DMS153 (cell line): ENCODE results near the gene GRAMD1B.
A peak's percentile ranks its signal among the peaks of the same experiment; 100 is the strongest.

Experiments
- DNase-seq: peaks from one replicate; lab custom pipeline; 2025; lab: John Stamatoyannopoulos, UW

GRAMD1B gene

GRCh38 chr11:123588117-123588863 lies 158.2 kb downstream of the GRAMD1B start:
- no peak for DNase-seq

- DNase-seq, result no peak
Measured at GRCh38 chr11:123588864-123589262, 158.8 kb downstream of the GRAMD1B start.

GRCh38 chr11:123590296-123590912 lies 160.3 kb downstream of the GRAMD1B start:
- DNase-seq, result no peak

- DNase-seq, result no peak
Measured at GRCh38 chr11:123593570-123593969, 163.5 kb downstream of the GRAMD1B start.

- no peak for DNase-seq
Measured at GRCh38 chr11:123594188-123594901, 164.3 kb downstream of the GRAMD1B start.

- no peak for DNase-seq
Measured at GRCh38 chr11:123594921-123595320, 164.9 kb downstream of the GRAMD1B start.

- DNase-seq, result no peak
Measured at GRCh38 chr11:123597859-123598258, 167.8 kb downstream of the GRAMD1B start.

GRCh38 chr11:123601136-123601535 lies 171.1 kb downstream of the GRAMD1B start:
- no peak for DNase-seq

GRCh38 chr11:123601743-123602142 lies 171.7 kb downstream of the GRAMD1B start:
- DNase-seq, result no peak

- DNase-seq, result no peak
Measured at GRCh38 chr11:123603666-123604065, 173.6 kb downstream of the GRAMD1B start.

- no peak for DNase-seq
Measured at GRCh38 chr11:123607781-123608180, 177.7 kb downstream of the GRAMD1B start.

GRCh38 chr11:123608371-123608770 lies 178.3 kb downstream of the GRAMD1B start:
- DNase-seq, result no peak

GRCh38 chr11:123608945-123609344 lies 178.9 kb downstream of the GRAMD1B start:
- no peak for DNase-seq

GRCh38 chr11:123611698-123612097 lies 181.6 kb downstream of the GRAMD1B start:
- DNase-seq, result no peak

GRCh38 chr11:123616505-123617198 lies 186.6 kb downstream of the GRAMD1B start:
- DNase-seq, result no peak

- DNase-seq, result no peak
Measured at GRCh38 chr11:123622576-123622975, 192.5 kb downstream of the GRAMD1B start.

- no peak for DNase-seq
Measured at GRCh38 chr11:123624974-123625373, 194.9 kb downstream of the GRAMD1B start.

- DNase-seq, result no peak
Measured at GRCh38 chr11:123628936-123629683, 199.0 kb downstream of the GRAMD1B start.

- DNase-seq, result no peak
Measured at GRCh38 chr11:123630126-123630608, 200.1 kb downstream of the GRAMD1B start.

GRCh38 chr11:123640029-123640428 lies 210.0 kb downstream of the GRAMD1B start:
- DNase-seq, result peak; percentile 63

GRCh38 chr11:123640677-123641494 lies 210.8 kb downstream of the GRAMD1B start:
- DNase-seq, result peak; percentile 9
